Heart left ventricle (tissue), 13 donors: ENCODE data around the gene CLIP2.

Experiments
- POLR2A ChIP-seq, 2 donors: fragments of 450-650 bp; IDR thresholded peaks; one replicate each; pipeline ENCODE4 v1.6.1; 2017; ENCODE audit warnings: antibody characterized with exemption in 2 of 2, mild to moderate bottlenecking in 2 of 2, moderate library complexity in 2 of 2
- TF ChIP-seq, protein P1 (sequence below), 12 donors: fragments of 200-600 bp; sonication (generic) in 4 of 12; IDR thresholded peaks; one replicate each; pipeline versions ENCODE4 v1.5.0 to v1.8.0; 2018 to 2022; ENCODE audit warnings: antibody characterized with exemption in 12 of 12, mild to moderate bottlenecking in 5 of 12
- donor health status: ischemic (EF 13 %, LVEDD 7.1; RV severe dilation, severe dysfunction).
- donor health status: DM: no; HTN: yes; CAD: no.
- donor health status: DM: no; HTN: no; CAD: no.
- donor health status: ischemic (EF 25% LVEDD 6.9; RV normal size, moderate dysfunction).
- donor health status: ischemic (EF 25% LVEDD 5.7; RV mildly dilated, moderate dysfunction).
- donor health status: ischemic (EF 35%, LVEDD 5.7; RV mildly dilated, moderate dysfunction).
- donor health status: nonischemic (EF 11% LVEDD 7.7; RV severe dilation, severe dysfunction).
- donor health status: DM: yes; HTN: yes; CAD: no.
- donor health status: PGD.
- donor health status: ischemic (EF 29% LVEDD 5.4; RV normal size, mild dysfunction).
- donor health status: nonischemic (EF 23%, LVEDD 6.1; RV moderate dilation, normal function).

DNA sequence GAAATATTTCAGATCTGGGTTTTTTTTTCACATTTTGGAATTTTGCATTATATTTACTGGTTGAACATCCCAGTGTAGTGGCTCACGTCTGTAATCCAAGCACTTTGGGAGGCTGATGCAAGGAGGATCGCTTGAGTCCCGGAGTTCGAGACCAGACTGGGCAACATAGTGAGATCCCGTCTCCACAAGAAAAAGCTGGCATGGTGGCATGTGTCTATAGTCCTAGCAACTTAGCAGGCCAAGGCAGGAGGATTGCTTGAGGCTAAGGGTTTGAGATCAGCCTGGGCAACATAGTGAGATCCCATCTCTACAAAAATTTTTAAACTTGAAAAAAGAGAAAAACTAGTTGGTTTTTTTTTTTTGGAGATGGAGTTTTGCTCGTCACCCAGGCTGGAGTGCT is 41.1 kb upstream of the CLIP2 start:
- TF ChIP-seq POLR2A (IDR thresholded peaks at IDR 0.05): no peak
- TF ChIP-seq, protein P1, sequence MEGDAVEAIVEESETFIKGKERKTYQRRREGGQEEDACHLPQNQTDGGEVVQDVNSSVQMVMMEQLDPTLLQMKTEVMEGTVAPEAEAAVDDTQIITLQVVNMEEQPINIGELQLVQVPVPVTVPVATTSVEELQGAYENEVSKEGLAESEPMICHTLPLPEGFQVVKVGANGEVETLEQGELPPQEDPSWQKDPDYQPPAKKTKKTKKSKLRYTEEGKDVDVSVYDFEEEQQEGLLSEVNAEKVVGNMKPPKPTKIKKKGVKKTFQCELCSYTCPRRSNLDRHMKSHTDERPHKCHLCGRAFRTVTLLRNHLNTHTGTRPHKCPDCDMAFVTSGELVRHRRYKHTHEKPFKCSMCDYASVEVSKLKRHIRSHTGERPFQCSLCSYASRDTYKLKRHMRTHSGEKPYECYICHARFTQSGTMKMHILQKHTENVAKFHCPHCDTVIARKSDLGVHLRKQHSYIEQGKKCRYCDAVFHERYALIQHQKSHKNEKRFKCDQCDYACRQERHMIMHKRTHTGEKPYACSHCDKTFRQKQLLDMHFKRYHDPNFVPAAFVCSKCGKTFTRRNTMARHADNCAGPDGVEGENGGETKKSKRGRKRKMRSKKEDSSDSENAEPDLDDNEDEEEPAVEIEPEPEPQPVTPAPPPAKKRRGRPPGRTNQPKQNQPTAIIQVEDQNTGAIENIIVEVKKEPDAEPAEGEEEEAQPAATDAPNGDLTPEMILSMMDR (IDR thresholded peaks at IDR 0.05): no peak
